GM12892 (cell line): ENCODE measurements around the gene FLOT2. TPM values are rescaled to one million over a fixed set of nuclear protein-coding genes. Genes with fewer than 3 reads are reported as not detected.

Experiments
- DNase-seq: peaks from one replicate; pipeline ENCODE4 v3.0.0; 2011; ENCODE audit not compliant: insufficient read length
- FAIRE-seq: peaks from 2 replicates; lab custom pipeline; 2011; peaks lifted over from hg19 to GRCh38; lab: Jason Lieb, UNC
- POLR2A ChIP-seq: IDR thresholded peaks from 2 replicates; pipeline ENCODE4 v1.6.1; 2011; ENCODE audit warnings: low read depth, low read length, control low read depth
- POLR2AphosphoS5 ChIP-seq: IDR thresholded peaks from 2 replicates; pipeline ENCODE4 v1.6.1; 2011; ENCODE audit warnings: low read depth, low read length, control low read depth
- TAF1 ChIP-seq: IDR thresholded peaks from 2 replicates; pipeline ENCODE4 v1.6.1; 2011; ENCODE audit warnings: low read depth, mild to moderate bottlenecking, control low read depth, low read length, borderline replicate concordance
- polyA plus RNA-seq: library from polyadenylated mRNA; unstranded; fragments of >200 nt; gene quantifications from one replicate; pipeline ENCODE4 v1.2.1, GENCODE V29; 2012; ENCODE audit warnings: missing spikeins, inconsistent platforms; ENCODE audit not compliant: missing spikeins

Gene FLOT2, protein sequence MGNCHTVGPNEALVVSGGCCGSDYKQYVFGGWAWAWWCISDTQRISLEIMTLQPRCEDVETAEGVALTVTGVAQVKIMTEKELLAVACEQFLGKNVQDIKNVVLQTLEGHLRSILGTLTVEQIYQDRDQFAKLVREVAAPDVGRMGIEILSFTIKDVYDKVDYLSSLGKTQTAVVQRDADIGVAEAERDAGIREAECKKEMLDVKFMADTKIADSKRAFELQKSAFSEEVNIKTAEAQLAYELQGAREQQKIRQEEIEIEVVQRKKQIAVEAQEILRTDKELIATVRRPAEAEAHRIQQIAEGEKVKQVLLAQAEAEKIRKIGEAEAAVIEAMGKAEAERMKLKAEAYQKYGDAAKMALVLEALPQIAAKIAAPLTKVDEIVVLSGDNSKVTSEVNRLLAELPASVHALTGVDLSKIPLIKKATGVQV
- 38.4 TPM for polyA plus RNA-seq

DNA sequence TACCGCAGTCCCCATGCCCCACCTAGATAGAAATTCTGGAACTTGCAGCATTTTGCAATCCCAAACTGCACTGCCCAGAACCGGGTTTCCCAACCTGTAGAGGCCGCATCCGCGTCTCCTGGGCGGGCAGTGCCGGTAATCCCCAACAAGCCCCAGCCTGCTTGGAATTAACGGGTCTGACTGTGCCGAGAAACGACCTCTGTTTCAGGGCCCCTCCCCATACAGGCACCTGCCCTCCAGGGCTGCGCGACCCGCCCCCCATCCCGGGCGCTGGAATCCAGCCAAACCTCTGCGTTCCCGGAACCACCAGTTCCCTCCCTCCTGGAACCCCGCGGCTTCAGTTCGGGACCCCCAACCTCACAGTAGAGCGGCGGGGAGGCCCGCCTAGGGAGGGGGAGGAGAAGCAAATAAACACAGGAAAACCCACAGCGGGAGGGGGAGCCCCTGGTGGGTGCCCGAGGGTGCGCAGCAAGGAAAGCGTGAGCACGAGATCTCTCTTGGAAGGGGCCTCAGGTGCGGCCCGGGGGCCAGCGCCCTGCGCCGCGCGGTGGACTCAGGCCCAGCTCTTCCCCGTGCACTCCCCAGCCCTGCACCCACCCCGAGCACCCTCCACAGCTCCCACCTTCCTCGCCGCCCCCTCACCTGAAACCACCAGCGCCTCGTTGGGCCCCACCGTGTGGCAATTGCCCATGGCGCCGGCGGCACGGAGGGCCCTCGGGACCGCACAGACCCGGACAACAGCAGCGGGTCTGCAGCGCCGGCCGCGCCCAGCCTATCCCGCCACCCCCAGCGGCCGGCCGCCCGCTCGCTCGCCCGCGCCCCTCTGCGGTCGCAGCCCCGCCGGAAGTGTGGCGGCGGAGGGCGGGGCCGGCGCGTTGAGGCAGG lies at the start of gene FLOT2:
TSS of gene FLOT2 (minus strand) at position 850 of the 885 bp plus-strand sequence. CDS start at position 691, 159 bp downstream.
- FAIRE-seq (peak; percentile 81), DNase-seq (no peak)
- TF ChIP-seq POLR2A (peak; percentile 68; the same call in 1 of the 2 replicates), POLR2AphosphoS5 (no peak)

DNA sequence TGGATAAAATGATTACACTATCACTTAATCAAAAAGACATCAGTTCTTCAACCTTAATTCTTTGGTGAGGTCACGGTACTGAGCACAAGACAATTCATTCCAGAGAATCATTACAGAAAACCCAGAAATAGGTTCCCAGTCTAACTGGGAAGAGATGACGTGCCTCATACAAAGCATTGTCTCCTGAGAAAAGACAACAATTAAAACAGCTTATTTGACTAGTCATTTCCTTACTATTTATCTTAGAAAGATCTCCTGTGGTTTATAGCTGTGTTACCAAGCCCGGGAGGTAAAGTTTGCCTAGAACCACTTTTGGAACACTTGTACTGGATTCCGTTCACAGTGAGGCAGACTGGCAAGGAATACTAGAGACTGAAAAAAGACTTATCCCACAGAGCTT lies 48.7 kb upstream of the FLOT2 start:
- TF ChIP-seq TAF1 (no peak), POLR2A (no peak), POLR2AphosphoS5 (no peak)
- DNase-seq (no peak), FAIRE-seq (no peak)

DNA sequence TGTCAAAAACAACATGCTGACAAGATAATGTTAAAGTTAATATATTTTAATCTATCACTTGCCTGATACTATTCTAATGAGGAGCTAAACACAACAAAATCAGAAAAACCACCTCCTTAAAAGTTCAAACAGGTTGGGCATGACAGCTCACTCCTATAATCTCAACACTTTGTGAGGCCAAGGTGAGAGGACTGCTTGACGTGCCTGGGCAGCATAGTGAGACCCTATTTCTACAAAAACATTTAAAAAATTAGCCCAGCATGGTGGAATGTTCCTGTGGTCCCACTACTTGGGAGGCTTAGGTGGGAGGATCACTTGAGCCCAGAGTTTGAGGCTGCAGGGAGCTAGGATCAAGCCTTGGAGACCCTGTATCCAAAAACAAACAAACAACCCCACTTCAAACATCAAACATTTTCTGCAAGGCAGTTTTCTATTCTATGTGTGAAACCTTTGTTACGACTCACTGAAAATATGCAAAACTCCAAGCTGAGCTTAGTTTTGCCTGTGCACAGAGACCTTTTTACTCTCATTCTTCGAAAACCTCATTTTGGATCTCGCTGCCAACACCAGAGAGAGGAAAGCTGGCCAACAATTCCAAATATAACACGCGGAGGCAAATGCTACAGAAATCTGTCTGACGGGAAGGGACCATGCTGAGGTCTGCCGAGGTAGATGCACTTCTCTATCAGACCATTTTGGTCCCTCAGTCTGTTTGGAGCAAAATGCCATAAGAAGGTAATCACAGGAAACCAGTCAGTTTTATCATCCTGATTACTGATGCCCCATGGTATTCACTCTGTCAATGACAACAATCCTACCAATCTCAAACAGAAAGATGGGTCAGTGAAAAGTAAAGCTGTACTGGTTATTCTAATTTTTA lies 47.6 kb upstream of the FLOT2 start:
- DNase-seq (no peak), FAIRE-seq (peak; percentile 71)
- TF ChIP-seq POLR2A = no peak
- TF ChIP-seq TAF1 = no peak
- TF ChIP-seq POLR2AphosphoS5 = no peak

DNA sequence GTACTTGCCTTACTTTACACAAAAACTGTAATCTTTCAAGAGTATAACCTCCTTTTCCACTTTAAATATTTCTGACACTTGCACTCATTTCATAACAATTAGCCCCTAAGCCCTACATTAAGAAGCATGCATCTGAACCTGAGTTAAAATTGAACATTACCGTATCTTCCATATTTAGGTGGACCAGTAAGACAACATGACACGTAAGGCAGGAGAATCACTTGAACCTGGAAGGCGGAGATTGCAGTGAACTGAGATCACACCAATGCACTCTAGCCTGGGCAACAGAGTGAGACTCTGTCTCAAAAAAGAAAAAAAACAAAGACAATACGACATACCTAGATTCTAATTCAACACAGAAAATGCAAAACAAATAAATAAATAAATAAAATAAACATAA lies 46.8 kb upstream of the FLOT2 start:
- DNase-seq (no peak), FAIRE-seq (no peak)
- TF ChIP-seq TAF1 = no peak
- TF ChIP-seq POLR2A = no peak
- no peak for TF ChIP-seq POLR2AphosphoS5

DNA sequence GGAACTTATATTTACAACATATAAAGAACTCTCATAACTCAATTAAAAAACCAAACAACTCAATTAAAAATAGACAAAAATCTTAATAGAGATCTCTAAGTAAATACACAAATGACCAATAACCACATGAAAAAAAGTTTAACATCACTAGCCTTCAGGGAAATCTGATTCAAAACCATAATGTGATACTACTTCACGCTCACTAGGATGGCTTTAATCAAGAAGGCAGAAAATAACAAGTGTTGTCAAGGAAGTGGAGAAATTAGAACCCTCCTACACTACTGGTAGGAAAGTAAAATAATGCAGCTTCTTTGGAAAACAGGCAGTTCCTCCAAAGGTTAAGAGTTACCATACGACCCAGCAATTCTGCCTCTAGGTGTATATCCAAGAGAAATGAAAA lies 45.4 kb upstream of the FLOT2 start:
- no peak for DNase-seq

DNA sequence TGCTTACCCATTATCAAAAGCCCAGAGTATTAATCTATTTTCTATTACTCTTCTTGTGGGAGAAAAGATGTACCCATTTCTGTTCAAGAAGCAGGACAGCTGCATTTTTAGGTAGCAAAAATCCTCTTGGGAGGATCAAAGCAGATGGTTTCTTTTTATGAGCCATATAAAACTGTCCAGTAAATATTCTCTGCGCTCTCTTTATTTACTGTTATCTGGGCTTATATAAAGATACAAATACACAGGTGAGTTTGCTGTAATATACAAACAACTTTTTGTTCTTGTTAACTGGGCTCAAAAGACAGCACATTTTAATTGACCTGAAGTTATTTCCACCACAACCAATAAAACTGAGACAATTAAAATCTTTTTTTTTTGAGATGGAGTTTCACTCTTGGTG lies 43.7 kb upstream of the FLOT2 start:
- TF ChIP-seq POLR2A (no peak), TAF1 (no peak), POLR2AphosphoS5 (no peak)
- FAIRE-seq (no peak), DNase-seq (no peak)

More for the DNA sequence above, 45.4 kb upstream of the FLOT2 start:
- TF ChIP-seq TAF1 = no peak
- no peak for TF ChIP-seq POLR2A
- no peak for TF ChIP-seq POLR2AphosphoS5
- FAIRE-seq = no peak

DNA sequence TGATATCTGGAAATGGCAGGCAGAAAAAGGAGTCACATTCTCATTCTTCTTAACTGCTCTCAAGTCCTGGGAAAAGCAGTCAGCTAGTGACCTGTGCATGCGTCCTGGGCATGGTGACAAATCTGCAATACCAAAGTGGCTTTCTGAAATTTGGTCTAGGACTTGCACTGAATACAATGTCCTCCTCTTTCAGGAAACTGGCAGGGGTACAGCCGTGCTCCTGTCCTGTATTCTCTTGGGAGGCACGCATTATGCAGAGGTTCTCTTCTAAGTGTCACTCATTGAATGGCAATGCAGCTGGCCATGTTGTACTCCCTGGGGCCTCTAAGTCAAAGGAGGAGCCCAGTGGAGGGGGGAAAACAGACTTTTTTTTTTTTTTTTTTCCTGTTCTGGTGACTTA lies 43.1 kb upstream of the FLOT2 start:
- TF ChIP-seq POLR2A = no peak
- no peak for TF ChIP-seq POLR2AphosphoS5
- TF ChIP-seq TAF1 = no peak
- DNase-seq (no peak), FAIRE-seq (no peak)

DNA sequence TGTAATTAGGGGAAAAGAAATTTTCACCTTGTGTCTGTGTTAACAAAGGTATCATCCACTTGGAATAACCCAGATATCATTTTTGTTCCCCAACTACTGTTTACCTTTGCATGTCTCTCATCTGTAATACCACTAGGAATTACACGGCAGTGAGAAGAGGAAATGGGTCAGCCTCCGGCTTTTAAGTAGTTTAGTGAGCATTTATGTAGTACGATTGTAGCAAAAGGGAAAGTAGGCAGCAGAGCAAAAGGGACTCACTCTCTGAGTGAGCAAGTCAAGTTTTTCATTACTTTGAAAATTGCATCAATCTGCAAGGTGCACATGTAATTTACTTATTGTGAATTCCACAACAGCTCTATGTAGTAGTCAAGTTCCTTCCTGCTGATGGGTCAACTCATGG lies 42.6 kb upstream of the FLOT2 start:
- DNase-seq = no peak
- no peak for TF ChIP-seq TAF1
- no peak for TF ChIP-seq POLR2A
- TF ChIP-seq POLR2AphosphoS5 = no peak
- FAIRE-seq = no peak

DNA sequence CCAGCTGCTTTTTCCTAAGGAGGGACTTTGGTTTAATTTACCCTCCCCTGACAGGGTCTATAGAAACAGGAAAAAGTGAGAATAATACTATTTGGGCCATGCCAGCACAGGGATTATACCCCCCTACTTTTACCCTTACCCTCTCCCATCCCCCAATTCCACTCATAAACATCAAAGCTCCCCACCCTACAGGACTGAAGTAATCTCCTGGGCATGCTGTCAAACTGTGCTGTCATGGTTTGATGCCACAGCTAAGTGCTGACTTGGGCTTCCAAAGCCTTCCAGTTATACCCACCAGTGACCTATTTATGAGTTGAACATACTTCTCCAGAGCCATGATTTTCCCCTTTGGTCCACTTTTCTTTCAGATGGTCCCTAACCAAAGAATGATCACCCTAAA lies 41.0 kb upstream of the FLOT2 start:
- no peak for FAIRE-seq
- TF ChIP-seq TAF1 (no peak), POLR2AphosphoS5 (no peak), POLR2A (no peak)
- DNase-seq = no peak

DNA sequence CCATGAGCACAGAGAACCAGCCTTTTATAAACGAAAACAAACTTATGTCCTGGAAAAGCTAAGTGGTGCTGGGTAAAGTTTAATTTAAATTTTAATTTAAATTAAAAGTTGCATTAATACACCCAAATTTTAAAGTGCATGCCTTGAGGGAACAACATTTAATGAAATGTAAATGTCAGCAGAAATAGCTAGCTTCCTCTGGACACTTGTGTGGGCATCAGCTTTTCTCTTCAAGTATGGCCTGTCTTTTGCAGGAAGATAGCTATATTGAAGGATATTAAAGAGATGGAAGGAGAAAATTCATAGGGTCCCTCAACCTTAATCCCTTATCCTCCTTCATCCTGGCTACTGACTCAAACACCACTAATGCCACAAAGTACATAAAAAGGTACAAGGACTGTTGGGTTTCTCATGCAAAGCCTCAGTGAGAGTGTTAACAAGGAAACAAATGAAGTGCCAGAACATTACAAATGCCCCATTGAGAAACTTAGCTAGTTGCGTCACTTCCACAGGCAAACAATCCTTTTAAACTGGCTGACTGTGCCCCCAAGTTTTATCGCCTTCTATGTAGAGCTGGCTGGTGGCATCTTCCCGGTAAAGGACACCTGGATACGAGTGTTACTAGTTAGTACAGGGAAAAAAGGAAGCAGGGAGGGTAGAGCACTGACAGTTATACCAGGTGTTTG lies 39.7 kb upstream of the FLOT2 start:
- no peak for DNase-seq
- no peak for TF ChIP-seq POLR2AphosphoS5
- no peak for TF ChIP-seq TAF1
- TF ChIP-seq POLR2A = no peak
- no peak for FAIRE-seq
